GM23338 (cell line): ENCODE results near the gene SCAMP5. TPM values are rescaled to one million over a fixed set of nuclear protein-coding genes. Genes with fewer than 3 reads are reported as not detected.

Source experiments
- ATAC-seq: fragments of 200-7000 bp; cut with Tn5 transposase; 3 replicates; pipeline ENCODE4 v1.9.1; 2020
- DNase-seq: peaks from one replicate; pipeline ENCODE4 v3.0.0-alpha.2; 2015; ENCODE audit warnings: low spot score
- H2AFZ ChIP-seq: fragments of 200-600 bp; sonication (generic); 2 replicates; pipeline ENCODE4 v1.8.0; 2016; ENCODE audit warnings: antibody characterized with exemption, mild to moderate bottlenecking, moderate library complexity
- H3F3A ChIP-seq: fragments of 200-600 bp; sonication (generic); replicated peaks from 2 replicates; pipeline ENCODE4 v1.8.0; 2017; ENCODE audit warnings: antibody characterized with exemption, mixed run types, low read depth
- H3K27ac ChIP-seq: fragments of 200-600 bp; sonication (generic); 2 replicates; pipeline ENCODE4 v1.6.1; 2016; ENCODE audit warnings: low read depth
- H3K27me3 ChIP-seq: fragments of 200-600 bp; sonication (generic); 2 replicates; pipeline ENCODE4 v1.8.0; 2016; ENCODE audit warnings: mild to moderate bottlenecking, mixed run types, moderate library complexity; ENCODE audit not compliant: insufficient read depth
- H3K36me3 ChIP-seq: fragments of 200-600 bp; sonication (generic); 2 replicates; pipeline ENCODE4 v1.8.0; 2016; ENCODE audit warnings: mild to moderate bottlenecking; ENCODE audit not compliant: insufficient read depth
- H3K4me1 ChIP-seq: fragments of 200-600 bp; sonication (generic); 2 replicates; pipeline ENCODE4 v1.8.0; 2016; ENCODE audit warnings: mild to moderate bottlenecking, moderate library complexity; ENCODE audit not compliant: insufficient read depth
- H3K4me2 ChIP-seq: fragments of 200-600 bp; sonication (generic); 2 replicates; pipeline ENCODE4 v1.7.1; 2017; ENCODE audit warnings: mixed run types
- H3K4me3 ChIP-seq: fragments of 200-600 bp; sonication (generic); 2 replicates; pipeline ENCODE4 v1.6.1; 2016; ENCODE audit warnings: mixed run types
- H3K79me2 ChIP-seq: fragments of 200-600 bp; sonication (generic); replicated peaks from 2 replicates; pipeline ENCODE4 v1.8.0; 2017; ENCODE audit warnings: mild to moderate bottlenecking; ENCODE audit not compliant: insufficient read depth
- H3K9me2 ChIP-seq: fragments of 200-600 bp; sonication (generic); 2 replicates; pipeline ENCODE4 v1.8.0; 2017; ENCODE audit not compliant: insufficient read depth
- H4K20me1 ChIP-seq: fragments of 200-600 bp; sonication (generic); replicated peaks from 2 replicates; pipeline ENCODE4 v1.8.0; 2017; ENCODE audit warnings: mild to moderate bottlenecking; ENCODE audit not compliant: insufficient read depth
- H3K27ac Mint-ChIP-seq: 2 replicates; pipeline ENCODE4 v1.8.0; 2020; ENCODE audit warnings: inconsistent platforms, mild to moderate bottlenecking, moderate library complexity, mixed read lengths
- H3K27me3 Mint-ChIP-seq: 3 replicates; pipeline ENCODE4 v1.8.0; 2022; ENCODE audit warnings: low read depth, mild to moderate bottlenecking, moderate library complexity, mixed read lengths, inconsistent platforms; ENCODE audit not compliant: insufficient read depth, poor library complexity
- H3K36me3 Mint-ChIP-seq: 3 replicates; pipeline ENCODE4 v1.8.0; 2021; ENCODE audit warnings: low read depth, mild to moderate bottlenecking, inconsistent platforms, moderate library complexity, mixed read lengths
- H3K4me1 Mint-ChIP-seq: 3 replicates; pipeline ENCODE4 v1.8.0; 2020; ENCODE audit warnings: mild to moderate bottlenecking, inconsistent platforms, mixed read lengths
- H3K4me3 Mint-ChIP-seq: 3 replicates; pipeline ENCODE4 v1.8.0; 2021; ENCODE audit warnings: moderate library complexity, mild to moderate bottlenecking, inconsistent platforms, mixed read lengths
- H3K9me3 Mint-ChIP-seq: 3 replicates; pipeline ENCODE4 v1.8.0; 2020; ENCODE audit warnings: moderate library complexity, mild to moderate bottlenecking, inconsistent platforms, mixed read lengths
- POLR2AphosphoS5 ChIP-seq: IDR thresholded peaks from 2 replicates; pipeline ENCODE4 v1.6.1; 2016; ENCODE audit warnings: antibody characterized with exemption, low read depth
- REST ChIP-seq: IDR thresholded peaks from one replicate; pipeline ENCODE4 v1.6.1; 2018; ENCODE audit warnings: antibody characterized with exemption; ENCODE audit not compliant: unreplicated experiment
- ZNF462 ChIP-seq: fragments of 250-450 bp; sonication (Bioruptor Pico); IDR thresholded peaks from 2 replicates; pipeline ENCODE4 v1.5.0; 2020; ENCODE audit warnings: mild to moderate bottlenecking, moderate library complexity
- long read RNA-seq: library from polyadenylated mRNA; unstranded; transcript quantifications from one replicate; pipeline ENCODE4 v2.0.0, GENCODE V29; 2020; ENCODE audit not compliant: unreplicated experiment
- polyA plus RNA-seq: library from polyadenylated mRNA; unstranded; fragments of >200 nt; fragmentation: Nextera tagmentation; extraction: Ambion mirVana; gene quantifications from 2 replicates; pipeline ENCODE4 v1.2.1, GENCODE V29; 2016
- total RNA-seq: library from RNA; depleted of rRNA; stranded (reverse); fragments of >200 nt; shearing (Covaris generic); gene quantifications from 2 replicates; pipeline ENCODE4 v1.2.3, GENCODE V29; 2014; rRNA removed

Gene SCAMP5, protein sequence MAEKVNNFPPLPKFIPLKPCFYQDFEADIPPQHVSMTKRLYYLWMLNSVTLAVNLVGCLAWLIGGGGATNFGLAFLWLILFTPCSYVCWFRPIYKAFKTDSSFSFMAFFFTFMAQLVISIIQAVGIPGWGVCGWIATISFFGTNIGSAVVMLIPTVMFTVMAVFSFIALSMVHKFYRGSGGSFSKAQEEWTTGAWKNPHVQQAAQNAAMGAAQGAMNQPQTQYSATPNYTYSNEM
- 31.0 and 43.3 TPM in 2 replicates for total RNA-seq
- polyA plus RNA-seq: 12.8 and 12.9 TPM in 2 replicates
- long read RNA-seq, partial matches to known transcripts: 0 of 5 reads
- long read RNA-seq, other reads (novel, unspliced or antisense): 5 of 5 reads

DNA sequence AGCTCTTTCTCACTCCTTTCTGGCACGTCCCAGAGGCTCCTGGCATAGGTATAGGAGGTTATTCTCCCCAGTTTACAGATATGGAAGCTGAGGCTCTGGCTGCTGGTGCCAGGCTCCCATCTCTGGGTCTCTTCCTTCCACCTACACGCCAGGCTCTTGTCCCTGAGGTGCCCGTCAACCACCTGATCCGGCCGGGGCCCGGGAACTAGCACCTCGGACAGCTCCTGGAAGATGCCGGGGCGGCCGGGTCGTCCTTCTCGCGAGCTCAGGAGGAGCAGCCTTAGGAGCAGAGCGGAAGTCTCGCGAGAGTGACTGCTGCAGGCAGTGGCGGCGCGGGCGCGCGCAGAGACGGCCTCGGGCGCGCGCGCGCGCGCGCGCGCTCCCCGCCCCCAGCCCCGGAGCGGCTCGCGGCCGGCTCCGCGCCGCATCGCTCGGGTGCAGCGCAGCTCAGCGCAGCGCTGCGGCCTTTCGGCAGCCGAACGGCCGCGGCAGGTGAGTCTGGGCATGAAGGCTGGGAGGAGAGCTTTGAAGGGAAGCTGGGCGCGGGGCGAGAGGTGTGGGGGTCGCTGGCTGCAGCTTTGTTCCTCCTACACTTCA lies at the start of gene SCAMP5:
Gene SCAMP5 (plus strand): TSS at position 382 of the 597 bp plus-strand sequence. CDS start 16,277 bp downstream, outside the sequence.
- peaks cover 12% of the 10 kb centered on the region; the same call in 1 of the 2 replicates for H3K4me1 ChIP-seq
- Mint-ChIP-seq H3K4me3 (peak within 1 kb of the TSS; percentile 84), H3K27ac (peak within 1 kb of the TSS; percentile 45; the same call in 1 of the 2 replicates), H3K4me1 (peaks cover 14% of the 10 kb centered on the region), H3K36me3 (peaks cover 6% of the 10 kb centered on the region; the same call in 2 of the 3 replicates), H3K27me3 (peaks cover 22% of the 10 kb centered on the region), H3K9me3 (no peaks in the 10 kb centered on the region)
- TF ChIP-seq ZNF462 (CRISPR knock-in tag) (no peak), REST (peak; percentile 90), POLR2AphosphoS5 (peak; percentile 69)
- peak within 1 kb of the TSS; percentile 98 for H2AFZ ChIP-seq
- no peaks in the 10 kb centered on the region; the same call in 1 of the 2 replicates for H4K20me1 ChIP-seq
- peak; percentile 99 for DNase-seq
- peaks cover 10% of the 10 kb centered on the region for H3K79me2 ChIP-seq
- peak; percentile 84 for ATAC-seq
- peak within 1 kb of the TSS; percentile 79 for H3K4me2 ChIP-seq
- peaks cover 5% of the 10 kb centered on the region; the same call in 1 of the 2 replicates for H3K27me3 ChIP-seq
- no peaks in the 10 kb centered on the region for H3K9me2 ChIP-seq
- H3K36me3 ChIP-seq: no peaks in the 10 kb centered on the region; the same call in 1 of the 2 replicates
- no peak within 1 kb of the TSS for H3K27ac ChIP-seq
- peak within 1 kb of the TSS; percentile 96 for H3K4me3 ChIP-seq
- H3F3A ChIP-seq: no peaks in the 10 kb centered on the region
